Progenitor cell of endocrine pancreas (in vitro differentiated cells): ENCODE measurements around the gene GRP. TPM values are rescaled to one million over a fixed set of nuclear protein-coding genes. Genes with fewer than 3 reads are reported as not detected.
"Not testable (repeated sequence)": the region's sequence is repeated elsewhere in the genome, so short reads cannot be mapped to it uniquely, and the experiment has no call there.

Source experiments
- DNase-seq: peaks from one replicate; pipeline ENCODE4 v3.0.0; 2021; ENCODE audit warnings: low spot score; ENCODE audit not compliant: unreplicated experiment
- H3K27ac Mint-ChIP-seq: 2 replicates; pipeline ENCODE4 v1.8.0; 2021; ENCODE audit warnings: mild to moderate bottlenecking, moderate library complexity, mixed read lengths
- H3K27me3 Mint-ChIP-seq: 2 replicates; pipeline ENCODE4 v1.8.0; 2021; ENCODE audit warnings: mixed read lengths
- H3K36me3 Mint-ChIP-seq: 2 replicates; pipeline ENCODE4 v1.8.0; 2022; ENCODE audit warnings: mixed read lengths; ENCODE audit not compliant: insufficient read depth
- H3K4me1 Mint-ChIP-seq: 2 replicates; pipeline ENCODE4 v1.8.0; 2021; ENCODE audit warnings: low read depth, mixed read lengths
- H3K4me3 Mint-ChIP-seq: 2 replicates; pipeline ENCODE4 v1.8.0; 2021; ENCODE audit warnings: low read depth, mild to moderate bottlenecking, moderate library complexity, mixed read lengths
- H3K9me3 Mint-ChIP-seq: 2 replicates; pipeline ENCODE4 v1.8.0; 2021; ENCODE audit warnings: low read depth, mixed read lengths
- total RNA-seq: library from RNA; stranded (reverse); gene quantifications from 2 replicates; pipeline ENCODE4 v1.2.1, GENCODE V29; 2021
- TF ChIP-seq, protein P1 (sequence below): fragments of 200-600 bp; sonication (generic); IDR thresholded peaks from one replicate; pipeline ENCODE4 v1.5.0; 2021; ENCODE audit warnings: antibody characterized with exemption, mild to moderate bottlenecking; ENCODE audit not compliant: unreplicated experiment

The GRP gene
- total RNA-seq, 1 donor from 2014 or later = not detected

- no peak for DNase-seq
- H3K4me3 Mint-ChIP-seq = no peak overlapping the region
- TF ChIP-seq, protein P1, sequence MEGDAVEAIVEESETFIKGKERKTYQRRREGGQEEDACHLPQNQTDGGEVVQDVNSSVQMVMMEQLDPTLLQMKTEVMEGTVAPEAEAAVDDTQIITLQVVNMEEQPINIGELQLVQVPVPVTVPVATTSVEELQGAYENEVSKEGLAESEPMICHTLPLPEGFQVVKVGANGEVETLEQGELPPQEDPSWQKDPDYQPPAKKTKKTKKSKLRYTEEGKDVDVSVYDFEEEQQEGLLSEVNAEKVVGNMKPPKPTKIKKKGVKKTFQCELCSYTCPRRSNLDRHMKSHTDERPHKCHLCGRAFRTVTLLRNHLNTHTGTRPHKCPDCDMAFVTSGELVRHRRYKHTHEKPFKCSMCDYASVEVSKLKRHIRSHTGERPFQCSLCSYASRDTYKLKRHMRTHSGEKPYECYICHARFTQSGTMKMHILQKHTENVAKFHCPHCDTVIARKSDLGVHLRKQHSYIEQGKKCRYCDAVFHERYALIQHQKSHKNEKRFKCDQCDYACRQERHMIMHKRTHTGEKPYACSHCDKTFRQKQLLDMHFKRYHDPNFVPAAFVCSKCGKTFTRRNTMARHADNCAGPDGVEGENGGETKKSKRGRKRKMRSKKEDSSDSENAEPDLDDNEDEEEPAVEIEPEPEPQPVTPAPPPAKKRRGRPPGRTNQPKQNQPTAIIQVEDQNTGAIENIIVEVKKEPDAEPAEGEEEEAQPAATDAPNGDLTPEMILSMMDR = no peak
Observed at GRCh38 chr18:59242906-59243305, 22.9 kb downstream of the GRP start.

DNA sequence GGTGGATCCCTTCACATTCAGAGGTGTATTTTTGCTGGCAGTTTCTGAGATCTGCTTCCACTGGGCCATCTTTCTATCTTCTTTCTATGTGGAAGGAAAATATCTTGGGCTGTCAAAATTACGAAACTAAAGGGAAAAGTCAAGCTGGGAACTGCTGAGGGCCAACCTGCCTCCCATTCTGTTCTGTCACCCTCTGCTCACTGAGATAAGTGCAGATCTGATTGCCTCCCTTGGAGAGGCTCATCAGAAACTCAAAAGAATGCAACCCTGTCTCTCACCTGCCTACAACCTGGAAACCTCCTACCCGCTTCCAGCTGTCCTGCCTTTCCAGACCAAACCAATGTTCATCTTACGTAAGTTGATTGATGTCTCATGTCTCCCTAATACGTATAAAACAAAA is 26.8 kb downstream of the GRP start:
- DNase-seq = no peak
- Mint-ChIP-seq H3K27ac (no peak overlapping the region), H3K4me1 (no peaks in the 10 kb centered on the region), H3K9me3 (no peaks in the 10 kb centered on the region), H3K27me3 (peaks cover 60% of the 10 kb centered on the region), H3K36me3 (no peaks in the 10 kb centered on the region), H3K4me3 (no peak overlapping the region)
- TF ChIP-seq, protein P1 = no peak

More at GRCh38 chr18:59242906-59243305, 22.9 kb downstream of the GRP start:
- no peaks in the 10 kb centered on the region for H3K4me1 Mint-ChIP-seq
- no peak overlapping the region for H3K27ac Mint-ChIP-seq
- H3K9me3 Mint-ChIP-seq = no peaks in the 10 kb centered on the region
- H3K36me3 Mint-ChIP-seq = no peaks in the 10 kb centered on the region
- peaks cover 51% of the 10 kb centered on the region for H3K27me3 Mint-ChIP-seq

DNA sequence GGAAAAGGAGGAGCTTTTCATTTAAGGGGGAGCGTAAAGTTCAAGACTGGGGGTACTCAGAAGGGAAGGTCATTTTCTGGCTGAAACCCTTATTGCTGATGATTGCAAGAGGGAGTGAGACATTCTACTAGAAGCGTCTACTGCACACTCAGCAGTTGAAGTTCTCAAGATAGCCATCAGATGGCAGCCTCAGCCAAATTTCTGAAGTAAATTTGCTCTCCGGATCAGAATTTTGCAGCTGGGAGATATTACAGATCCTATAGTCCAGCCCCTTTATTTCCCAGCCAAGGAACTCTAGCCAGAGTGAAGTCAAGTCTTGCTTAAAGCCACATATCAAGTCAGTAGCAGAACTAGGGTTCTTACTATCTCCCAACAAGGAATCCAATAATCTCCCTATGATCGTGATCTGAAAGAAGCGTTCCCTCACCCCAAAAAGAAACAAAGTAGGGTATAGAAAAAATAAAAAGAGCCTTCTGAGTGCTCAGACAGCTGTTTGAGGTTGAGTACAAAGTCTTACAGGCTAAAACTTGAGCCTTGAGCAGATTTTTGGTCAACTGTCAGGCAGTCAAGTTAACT is 29.3 kb downstream of the GRP start:
- Mint-ChIP-seq H3K27ac (no peak overlapping the region), H3K4me3 (no peak overlapping the region), H3K4me1 (no peaks in the 10 kb centered on the region), H3K27me3 (peaks cover 72% of the 10 kb centered on the region), H3K36me3 (no peaks in the 10 kb centered on the region), H3K9me3 (no peaks in the 10 kb centered on the region)
- TF ChIP-seq, protein P1 = peak; percentile 75
- DNase-seq = no peak

DNA sequence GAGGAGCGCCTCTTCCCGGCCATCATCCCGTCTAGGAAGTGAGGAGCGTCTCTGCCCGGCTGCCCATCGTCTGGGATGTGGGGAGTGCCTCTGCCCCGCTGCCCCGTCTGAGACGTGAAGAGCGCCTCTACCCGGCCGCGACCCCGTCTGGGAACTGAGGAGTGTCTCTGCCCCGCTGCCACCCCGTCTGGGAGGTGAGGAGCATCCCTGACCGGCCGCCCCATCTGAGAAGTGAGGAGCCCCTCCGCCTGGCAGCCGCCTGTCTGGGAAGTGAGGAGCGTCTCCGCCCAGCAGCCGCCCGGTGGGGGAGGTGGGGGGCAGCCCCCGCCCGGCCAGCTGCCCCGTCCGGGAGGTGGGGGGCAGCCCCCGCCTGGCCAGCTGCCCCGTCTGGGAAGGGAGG is 35.5 kb downstream of the GRP start:
- not testable (repeated sequence) for H3K27ac Mint-ChIP-seq, H3K9me3 Mint-ChIP-seq, DNase-seq, H3K4me1 Mint-ChIP-seq, H3K36me3 Mint-ChIP-seq, H3K4me3 Mint-ChIP-seq
- peaks cover 64% of the 10 kb centered on the region for H3K27me3 Mint-ChIP-seq

DNA sequence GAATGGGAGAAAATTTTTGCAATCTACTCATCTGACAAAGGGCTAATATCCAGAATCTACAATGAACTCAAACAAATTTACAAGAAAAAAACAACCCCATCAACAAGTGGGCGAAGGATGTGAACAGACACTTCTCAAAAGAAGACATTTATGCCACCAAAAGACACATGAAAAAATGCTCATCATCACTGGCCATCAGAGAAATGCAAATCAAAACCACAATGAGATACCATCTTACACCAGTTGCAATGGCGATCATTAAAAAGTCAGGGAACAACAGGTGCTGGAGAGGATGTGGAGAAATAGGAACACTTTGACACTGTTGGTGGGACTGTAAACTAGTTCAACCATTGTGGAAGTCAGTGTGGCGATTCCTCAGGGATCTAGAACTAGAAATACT is 41.9 kb downstream of the GRP start:
- not testable (repeated sequence) for H3K9me3 Mint-ChIP-seq, DNase-seq, H3K4me1 Mint-ChIP-seq, H3K36me3 Mint-ChIP-seq, H3K27ac Mint-ChIP-seq, H3K4me3 Mint-ChIP-seq
- peaks cover 95% of the 10 kb centered on the region for H3K27me3 Mint-ChIP-seq

- H3K4me1 Mint-ChIP-seq, H3K36me3 Mint-ChIP-seq: not testable (repeated sequence)
Observed at GRCh38 chr18:59262243-59262642, 42.3 kb downstream of the GRP start.

GRCh38 chr18:59263661-59264060 is 43.7 kb downstream of the GRP start:
- no peak overlapping the region for H3K4me3 Mint-ChIP-seq
- no peak overlapping the region for H3K27ac Mint-ChIP-seq
- peaks cover 5% of the 10 kb centered on the region for H3K4me1 Mint-ChIP-seq
- no peaks in the 10 kb centered on the region for H3K36me3 Mint-ChIP-seq
- TF ChIP-seq, protein P1 = no peak
- no peak for DNase-seq
- H3K27me3 Mint-ChIP-seq = peaks cover 98% of the 10 kb centered on the region
- no peaks in the 10 kb centered on the region for H3K9me3 Mint-ChIP-seq

More at GRCh38 chr18:59262243-59262642, 42.3 kb downstream of the GRP start:
- not testable (repeated sequence) for H3K4me3 Mint-ChIP-seq, H3K27ac Mint-ChIP-seq, DNase-seq, H3K9me3 Mint-ChIP-seq
- peaks cover 97% of the 10 kb centered on the region for H3K27me3 Mint-ChIP-seq
